AG04449 (cell line): ENCODE data around the gene SF3B6.
A peak's percentile ranks its signal among the peaks of the same experiment; 100 is the strongest.
"Not testable (repeated sequence)": the region's sequence is repeated elsewhere in the genome, so short reads cannot be mapped to it uniquely, and the experiment has no call there.

ENCODE experiments used
- CTCF ChIA-PET: fragments of 350-600 bp; formaldehyde crosslinking; extraction: SDS; loops from one replicate; lab custom pipeline; 2021; ENCODE audit warnings: antibody characterized with exemption; lab: Yijun Ruan, JAX
- POLR2A ChIA-PET: fragments of 400-600, 350-600 bp; formaldehyde crosslinking; extraction: SDS; loops from one replicate; lab custom pipeline; 2020; ENCODE audit warnings: antibody characterized with exemption, inconsistent platforms; lab: Yijun Ruan, JAX
- DNase-seq: peaks from one replicate; pipeline ENCODE4 v3.0.0-alpha.2; 2010; ENCODE audit warnings: low read depth, low spot score
- H3K4me3 ChIP-seq: 2 replicates; pipeline ENCODE4 v1.5.1; 2011; ENCODE audit warnings: low read depth, mild to moderate bottlenecking, control low read depth, low read length
- TF ChIP-seq, protein P1 (sequence below): IDR thresholded peaks from one replicate; pipeline ENCODE4 v1.5.1; 2011; ENCODE audit warnings: mild to moderate bottlenecking, moderate library complexity, low read length, control low read depth, inconsistent platforms; ENCODE audit not compliant: insufficient read depth; ENCODE audit errors: missing control alignments

Gene SF3B6

DNA sequence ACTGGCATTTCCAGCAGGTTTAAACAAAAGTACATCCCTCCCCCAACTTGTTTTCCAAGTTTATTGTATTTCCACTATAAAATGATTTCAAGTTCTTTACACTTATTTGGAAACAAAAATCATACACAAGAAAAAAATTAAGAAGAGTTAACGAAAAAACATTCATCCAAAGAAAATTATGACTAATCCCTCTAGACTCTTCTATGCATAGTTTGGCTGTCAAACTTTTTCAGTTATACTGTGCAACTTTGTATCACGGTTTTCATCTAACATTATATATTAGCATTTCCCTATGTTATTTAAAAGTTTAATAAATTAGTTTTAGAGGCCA, 29.6 kb downstream of the SF3B6 start:
- ChIA-PET POLR2A (interaction anchor here (1.4 to 1.7 kb wide), 2 partner anchors 30 to 119 kb away, joined by 7 to 8 read pairs; partner anchors contain the start of genes ATAD2B and SF3B6), CTCF (interaction anchor here (1.5 to 2.4 kb wide), 2 partner anchors 38 to 119 kb away, joined by 7 to 13 read pairs; partner anchors contain the start of genes ATAD2B and TP53I3)
- no peak for DNase-seq
- peak overlapping the region; percentile 87 for H3K4me3 ChIP-seq
- TF ChIP-seq, protein P1, sequence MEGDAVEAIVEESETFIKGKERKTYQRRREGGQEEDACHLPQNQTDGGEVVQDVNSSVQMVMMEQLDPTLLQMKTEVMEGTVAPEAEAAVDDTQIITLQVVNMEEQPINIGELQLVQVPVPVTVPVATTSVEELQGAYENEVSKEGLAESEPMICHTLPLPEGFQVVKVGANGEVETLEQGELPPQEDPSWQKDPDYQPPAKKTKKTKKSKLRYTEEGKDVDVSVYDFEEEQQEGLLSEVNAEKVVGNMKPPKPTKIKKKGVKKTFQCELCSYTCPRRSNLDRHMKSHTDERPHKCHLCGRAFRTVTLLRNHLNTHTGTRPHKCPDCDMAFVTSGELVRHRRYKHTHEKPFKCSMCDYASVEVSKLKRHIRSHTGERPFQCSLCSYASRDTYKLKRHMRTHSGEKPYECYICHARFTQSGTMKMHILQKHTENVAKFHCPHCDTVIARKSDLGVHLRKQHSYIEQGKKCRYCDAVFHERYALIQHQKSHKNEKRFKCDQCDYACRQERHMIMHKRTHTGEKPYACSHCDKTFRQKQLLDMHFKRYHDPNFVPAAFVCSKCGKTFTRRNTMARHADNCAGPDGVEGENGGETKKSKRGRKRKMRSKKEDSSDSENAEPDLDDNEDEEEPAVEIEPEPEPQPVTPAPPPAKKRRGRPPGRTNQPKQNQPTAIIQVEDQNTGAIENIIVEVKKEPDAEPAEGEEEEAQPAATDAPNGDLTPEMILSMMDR: no peak

DNA sequence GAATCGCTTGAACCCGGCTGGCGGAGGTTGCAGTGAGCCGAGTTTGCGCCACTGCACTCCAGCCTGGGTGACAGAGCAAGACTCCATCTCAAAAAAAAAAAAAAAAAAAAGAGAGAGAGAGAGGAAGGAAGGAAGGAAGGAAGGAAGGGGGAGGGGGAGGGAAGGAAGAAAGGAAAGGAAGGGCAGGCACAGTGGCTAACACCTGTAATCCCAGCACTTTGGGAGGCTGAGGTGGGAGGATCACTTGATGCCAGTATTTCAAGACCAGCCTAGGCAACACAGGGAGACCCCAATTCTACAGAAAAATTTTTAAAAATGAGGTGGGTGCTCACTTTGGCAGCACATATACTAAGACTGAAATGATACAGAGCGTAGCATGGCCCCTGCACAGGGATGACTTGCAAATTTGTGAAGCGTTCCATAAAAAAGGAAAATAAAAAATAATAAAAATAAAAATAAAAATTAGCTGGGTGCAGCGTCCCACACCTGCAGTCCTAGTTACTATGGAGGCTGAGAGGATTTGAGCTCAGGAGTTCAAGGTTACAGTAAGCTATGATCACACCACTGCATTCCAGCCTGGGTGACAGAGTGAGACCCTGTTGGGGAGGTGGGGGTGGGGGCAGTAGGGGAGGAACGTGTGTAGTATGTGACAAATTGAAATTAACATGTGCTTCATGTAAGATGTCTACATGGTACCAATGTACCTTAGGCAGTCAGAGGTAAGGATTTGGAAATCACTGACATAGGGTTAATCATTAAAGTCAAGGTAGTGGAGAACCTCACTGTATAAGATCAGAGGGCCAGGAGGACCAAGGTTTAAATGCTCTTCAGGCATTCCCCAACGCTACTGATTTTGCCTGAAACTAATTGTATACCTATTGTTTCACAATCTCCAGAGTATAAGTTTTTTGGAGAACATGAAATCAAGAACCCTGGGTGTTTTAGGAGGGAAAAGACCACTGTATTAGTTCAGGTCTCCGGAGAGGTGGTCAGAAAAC, 30.3 kb downstream of the SF3B6 start:
- TF ChIP-seq, protein P1: no peak
- DNase-seq: no peak
- POLR2A ChIA-PET: no interaction called here
- CTCF ChIA-PET: interaction anchor here (2.4 kb wide), 1 partner anchor 38 kb away, joined by 13 read pairs; the partner anchor contains the start of gene TP53I3
- H3K4me3 ChIP-seq: peak overlapping the region; percentile 87

DNA sequence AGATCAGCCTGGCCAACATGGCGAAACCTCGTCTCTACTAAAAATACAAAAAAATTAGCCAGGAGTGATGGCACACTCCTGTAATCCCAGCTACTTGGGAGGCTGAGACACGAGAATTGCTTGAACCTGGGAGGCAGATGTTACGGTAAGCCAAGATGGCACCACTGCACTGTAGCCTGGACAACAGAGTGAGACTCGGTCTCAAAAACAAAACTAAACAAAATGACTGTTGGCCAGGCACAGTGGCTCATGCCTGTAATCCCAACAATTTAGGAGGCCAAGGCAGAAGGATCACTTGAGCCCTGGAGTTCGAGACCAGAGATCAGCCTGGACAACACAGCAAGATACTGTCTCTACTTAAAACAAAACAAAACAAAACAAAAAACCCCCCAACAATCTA, 33.0 kb downstream of the SF3B6 start:
- POLR2A ChIA-PET, H3K4me3 ChIP-seq, DNase-seq, CTCF ChIA-PET: not testable (repeated sequence)

DNA sequence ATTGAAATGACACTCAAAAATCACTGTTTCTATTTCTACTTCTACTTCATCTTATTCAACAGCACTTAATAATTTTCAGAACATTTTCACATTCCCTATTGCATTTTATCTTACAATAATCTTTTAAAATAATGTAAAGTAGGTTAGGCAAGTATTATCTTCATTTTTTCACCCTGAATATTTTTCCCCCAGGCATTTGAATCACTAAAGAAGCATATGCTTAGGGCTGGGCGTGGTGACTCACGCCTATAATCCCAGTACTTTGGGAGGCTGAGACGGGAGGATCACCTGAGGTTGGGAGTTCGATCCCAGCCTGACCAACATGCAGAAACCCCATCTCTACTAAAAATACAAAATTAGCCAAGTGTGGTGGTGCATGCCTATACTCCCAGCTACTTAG, 35.6 kb downstream of the SF3B6 start:
- ChIA-PET POLR2A (no interaction called here), CTCF (no interaction called here)
- no peak for DNase-seq
- TF ChIP-seq, protein P1: no peak
- no peak overlapping the region for H3K4me3 ChIP-seq

DNA sequence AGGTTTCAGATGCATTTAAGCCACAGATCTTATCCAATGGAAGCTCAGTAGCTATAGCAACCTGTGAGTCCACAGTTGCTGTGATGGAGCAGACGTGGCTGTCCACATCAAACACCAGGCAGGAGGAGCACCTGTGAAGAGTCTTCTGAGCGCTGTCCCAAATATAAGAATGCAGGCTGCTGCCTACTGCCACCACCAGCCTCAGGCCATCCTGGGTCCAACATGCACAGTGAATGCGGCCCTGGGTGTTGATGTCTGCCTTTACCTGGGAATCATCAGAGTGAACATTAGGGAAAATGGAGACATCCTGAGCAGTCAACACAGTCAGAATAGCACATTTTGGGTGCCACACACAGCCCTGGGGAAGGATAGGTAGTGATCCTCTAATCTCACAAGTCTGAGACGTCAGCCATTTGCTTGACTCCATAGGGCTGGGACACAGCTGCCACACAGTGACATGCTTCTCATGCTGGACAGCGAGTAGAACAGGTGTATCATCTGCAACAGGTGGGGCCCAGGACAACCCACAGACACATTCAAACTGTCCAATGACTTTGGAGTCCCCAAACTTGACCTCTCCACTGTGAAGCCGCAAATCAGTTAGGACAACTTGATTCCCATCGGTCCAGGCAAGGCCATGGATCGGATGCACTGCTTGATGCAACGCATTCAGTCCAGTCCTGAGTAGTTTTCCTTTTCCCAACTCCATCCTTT, 37.2 kb downstream of the SF3B6 start:
- POLR2A ChIA-PET: interaction anchor here (0.7 kb wide), 1 partner anchor 9 kb away, joined by 3 read pairs; no protein-coding TSS in a partner anchor
- CTCF ChIA-PET: no interaction called here
- no peak overlapping the region for H3K4me3 ChIP-seq
- DNase-seq: no peak
- TF ChIP-seq, protein P1: no peak

DNA sequence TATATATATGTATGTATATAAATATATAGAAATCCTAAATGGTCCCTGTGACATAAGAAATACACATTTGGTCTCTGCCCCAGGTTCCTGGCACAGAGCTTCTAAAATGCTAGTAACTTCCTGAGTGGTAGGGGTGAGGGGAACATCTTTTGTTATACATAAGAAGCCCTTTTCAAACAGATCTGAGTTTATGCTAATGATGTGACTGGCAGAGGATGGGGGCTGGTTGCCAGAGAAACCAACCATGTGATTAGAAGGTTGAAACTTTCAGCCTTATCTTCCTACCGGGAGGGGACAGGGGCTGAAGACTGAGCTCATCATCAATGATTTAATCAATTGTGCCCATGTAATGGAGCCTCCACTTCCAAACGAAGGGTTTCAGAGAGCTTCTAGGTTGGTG, 49.9 kb downstream of the SF3B6 start:
- ChIA-PET POLR2A (no interaction called here), CTCF (no interaction called here)
- H3K4me3 ChIP-seq: no peak overlapping the region
- TF ChIP-seq, protein P1: no peak
- DNase-seq: no peak
